PFSK-1 (cell line): ENCODE data around the gene USP6.

Experiments used
- SIN3A ChIP-seq: IDR thresholded peaks from 2 replicates; pipeline ENCODE4 v1.6.1; 2012; ENCODE audit warnings: mild to moderate bottlenecking, low read length, moderate library complexity, borderline replicate concordance; ENCODE audit not compliant: insufficient read depth
- TF ChIP-seq, protein P1 (sequence below), 2 experiments: IDR thresholded peaks; 2 replicates each; pipeline versions ENCODE4 v1.6.1 to v1.8.0; 2011 to 2012; ENCODE audit warnings: low read depth in 2 of 2, low read length in 2 of 2, control low read depth in 1 of 2, inconsistent platforms in 1 of 2, mild to moderate bottlenecking in 1 of 2, moderate library complexity in 1 of 2; ENCODE audit not compliant: insufficient read depth in 1 of 2

DNA sequence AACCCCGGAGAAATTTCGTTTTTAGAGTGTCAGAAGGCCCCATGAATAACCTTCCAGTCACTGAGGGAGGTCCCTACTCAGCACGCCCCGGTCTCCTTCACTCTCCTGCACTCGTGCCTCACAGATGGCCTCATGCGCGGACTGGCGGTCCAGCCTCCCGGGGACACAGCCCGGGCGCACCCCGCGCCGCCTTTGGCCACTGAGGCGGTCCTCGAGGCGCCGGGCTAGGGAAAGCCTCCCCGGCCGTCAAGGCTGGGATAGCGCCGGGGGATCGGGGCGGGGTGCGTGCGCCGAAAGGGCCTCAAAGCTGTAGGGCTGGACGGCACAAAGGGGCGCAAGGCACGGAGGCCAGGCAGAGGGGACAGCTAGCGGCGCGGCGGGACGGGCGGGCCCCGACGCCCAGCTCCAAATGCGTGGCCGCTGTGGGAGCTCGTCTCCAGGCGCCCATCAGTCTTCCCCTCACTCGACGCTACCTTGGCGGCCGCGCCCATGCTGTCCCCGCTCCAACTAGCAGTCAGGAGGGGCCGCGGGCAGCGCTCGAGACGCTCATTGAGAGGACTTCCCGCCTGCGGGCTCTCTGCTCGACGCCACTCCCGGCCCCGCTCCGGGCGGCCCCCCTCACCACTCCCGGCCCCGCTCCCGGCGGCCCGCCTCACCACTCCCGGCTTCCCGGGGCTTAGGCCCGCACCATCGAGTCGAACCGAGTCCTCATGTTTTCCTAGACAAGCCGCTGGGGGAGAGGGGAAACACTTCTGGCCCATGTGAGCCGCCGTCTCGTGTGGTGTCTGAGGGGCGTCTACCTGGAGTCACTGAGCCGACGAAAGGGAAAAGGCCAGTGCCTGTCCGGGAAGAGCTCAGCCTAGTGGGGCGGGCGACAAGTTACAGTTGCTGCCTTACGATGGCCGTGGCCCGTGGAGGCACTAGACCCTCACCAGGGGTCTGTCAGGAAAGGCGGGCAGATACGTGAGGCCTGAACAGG is at the start of gene USP6:
- TF ChIP-seq, protein P1, sequence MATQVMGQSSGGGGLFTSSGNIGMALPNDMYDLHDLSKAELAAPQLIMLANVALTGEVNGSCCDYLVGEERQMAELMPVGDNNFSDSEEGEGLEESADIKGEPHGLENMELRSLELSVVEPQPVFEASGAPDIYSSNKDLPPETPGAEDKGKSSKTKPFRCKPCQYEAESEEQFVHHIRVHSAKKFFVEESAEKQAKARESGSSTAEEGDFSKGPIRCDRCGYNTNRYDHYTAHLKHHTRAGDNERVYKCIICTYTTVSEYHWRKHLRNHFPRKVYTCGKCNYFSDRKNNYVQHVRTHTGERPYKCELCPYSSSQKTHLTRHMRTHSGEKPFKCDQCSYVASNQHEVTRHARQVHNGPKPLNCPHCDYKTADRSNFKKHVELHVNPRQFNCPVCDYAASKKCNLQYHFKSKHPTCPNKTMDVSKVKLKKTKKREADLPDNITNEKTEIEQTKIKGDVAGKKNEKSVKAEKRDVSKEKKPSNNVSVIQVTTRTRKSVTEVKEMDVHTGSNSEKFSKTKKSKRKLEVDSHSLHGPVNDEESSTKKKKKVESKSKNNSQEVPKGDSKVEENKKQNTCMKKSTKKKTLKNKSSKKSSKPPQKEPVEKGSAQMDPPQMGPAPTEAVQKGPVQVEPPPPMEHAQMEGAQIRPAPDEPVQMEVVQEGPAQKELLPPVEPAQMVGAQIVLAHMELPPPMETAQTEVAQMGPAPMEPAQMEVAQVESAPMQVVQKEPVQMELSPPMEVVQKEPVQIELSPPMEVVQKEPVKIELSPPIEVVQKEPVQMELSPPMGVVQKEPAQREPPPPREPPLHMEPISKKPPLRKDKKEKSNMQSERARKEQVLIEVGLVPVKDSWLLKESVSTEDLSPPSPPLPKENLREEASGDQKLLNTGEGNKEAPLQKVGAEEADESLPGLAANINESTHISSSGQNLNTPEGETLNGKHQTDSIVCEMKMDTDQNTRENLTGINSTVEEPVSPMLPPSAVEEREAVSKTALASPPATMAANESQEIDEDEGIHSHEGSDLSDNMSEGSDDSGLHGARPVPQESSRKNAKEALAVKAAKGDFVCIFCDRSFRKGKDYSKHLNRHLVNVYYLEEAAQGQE (IDR thresholded peaks at IDR 0.05; ENCODE audit: insufficient read depth in 1 of 2, low read depth in 2 of 2, low read length in 2 of 2), result no peak
- no peak for TF ChIP-seq SIN3A
